Suprapubic skin (tissue), 4 donors: ENCODE data around the gene SLC39A13. TPM values are rescaled to one million over a fixed set of nuclear protein-coding genes. Genes with fewer than 3 reads are reported as not detected.
A peak's percentile ranks its signal among the peaks of the same experiment; 100 is the strongest.

ENCODE experiments used
- DNase-seq, 2 donors: peaks; one replicate each; pipeline ENCODE4 v3.0.0-alpha.2; 2019; ENCODE audit warnings: low spot score in 2 of 2
- H3K27ac ChIP-seq: fragments of 200-600 bp; sonication (generic); one replicate; pipeline ENCODE4 v1.5.1; 2019
- H3K27me3 ChIP-seq: fragments of 200-600 bp; sonication (generic); one replicate; pipeline ENCODE4 v1.5.1; 2019
- H3K36me3 ChIP-seq: fragments of 200-600 bp; sonication (generic); one replicate; pipeline ENCODE4 v1.5.1; 2019
- H3K4me1 ChIP-seq: fragments of 200-600 bp; sonication (generic); one replicate; pipeline ENCODE4 v1.5.1; 2019
- H3K4me3 ChIP-seq: fragments of 200-600 bp; sonication (generic); one replicate; pipeline ENCODE4 v1.5.1; 2019; ENCODE audit warnings: mild to moderate bottlenecking
- H3K9me3 ChIP-seq: fragments of 200-600 bp; sonication (generic); one replicate; pipeline ENCODE4 v1.5.1; 2019
- EP300 ChIP-seq: sonication (generic); formaldehyde crosslinking; IDR thresholded peaks from one replicate; pipeline ENCODE4 v1.6.1; 2017; ENCODE audit warnings: antibody characterized with exemption
- POLR2A ChIP-seq, 2 donors: fragments of 450-650 bp; IDR thresholded peaks; one replicate each; pipeline ENCODE4 v1.6.1; 2017; ENCODE audit warnings: antibody characterized with exemption in 2 of 2, mild to moderate bottlenecking in 2 of 2, moderate library complexity in 2 of 2
- POLR2AphosphoS5 ChIP-seq, 3 donors: sonication (generic); formaldehyde crosslinking; IDR thresholded peaks; one replicate each; pipeline ENCODE4 v1.6.1; 2017; ENCODE audit warnings: antibody characterized with exemption in 3 of 3
- whole genome bisulfite sequencing: methylation state at CpG from one replicate; pipeline ENCODE4 v1.1.5; 2018; 5-methylcytosine and 5-hydroxymethylcytosine counted together
- total RNA-seq, 4 donors: library from RNA; depleted of rRNA; stranded (reverse); fragments of >200 nt; gene quantifications; one replicate each; pipeline ENCODE4 v1.1.0, GENCODE V29; 2016
- TF ChIP-seq, protein P1 (sequence below), 2 donors: fragments of 200-600 bp in 1 of 2; fragments of 450-650 bp in 1 of 2; sonication (generic) in 1 of 2; IDR thresholded peaks; one replicate each; pipeline ENCODE4 v1.5.1; 2016 to 2019; ENCODE audit warnings: antibody characterized with exemption in 2 of 2, mild to moderate bottlenecking in 1 of 2, moderate library complexity in 1 of 2

The SLC39A13 gene
- total RNA-seq, 4 donors from 2014 or later: 45.5 to 53.8 (median 52.3) TPM

DNA sequence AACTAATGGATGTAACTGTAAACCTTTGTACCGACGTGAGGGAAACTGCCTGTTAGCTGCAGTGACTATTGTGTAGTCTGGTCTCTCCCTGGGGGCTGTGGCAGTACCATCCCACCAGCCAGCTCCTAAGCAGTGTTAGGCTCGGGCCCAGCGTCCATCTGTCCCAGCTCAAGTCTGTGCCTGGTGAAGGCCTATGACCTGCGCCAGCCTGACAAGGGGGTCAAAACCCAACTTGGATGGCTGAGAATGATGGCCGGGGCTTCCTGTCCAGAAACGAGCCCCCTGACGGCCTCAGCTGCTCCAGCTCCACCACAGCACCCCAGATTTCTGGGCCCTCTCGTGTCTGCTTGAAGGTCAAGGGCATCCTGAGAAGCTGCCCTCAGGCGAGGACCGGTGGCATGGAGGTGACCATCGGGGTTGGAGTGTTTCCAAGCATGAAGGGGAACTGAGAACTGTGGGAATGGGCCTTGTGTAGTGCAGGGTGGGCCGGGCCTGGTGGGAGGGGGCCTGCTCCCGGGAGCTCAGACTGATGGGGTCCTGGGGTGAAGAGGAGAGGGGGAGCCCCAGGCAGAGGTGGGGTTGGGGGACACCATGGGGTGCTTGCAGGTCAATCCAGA, 15.7 kb upstream of the SLC39A13 start:
- peak overlapping the region; percentile 89 for H3K27ac ChIP-seq
- H3K27me3 ChIP-seq: no peaks in the 10 kb centered on the region
- H3K4me3 ChIP-seq: no peak overlapping the region
- no peaks in the 10 kb centered on the region for H3K9me3 ChIP-seq
- WGBS: 66% methylated on average over 8 of the region's 14 CpGs
- no peak for TF ChIP-seq POLR2AphosphoS5 (IDR thresholded peaks at IDR 0.05)
- no peak for TF ChIP-seq EP300
- TF ChIP-seq, protein P1, sequence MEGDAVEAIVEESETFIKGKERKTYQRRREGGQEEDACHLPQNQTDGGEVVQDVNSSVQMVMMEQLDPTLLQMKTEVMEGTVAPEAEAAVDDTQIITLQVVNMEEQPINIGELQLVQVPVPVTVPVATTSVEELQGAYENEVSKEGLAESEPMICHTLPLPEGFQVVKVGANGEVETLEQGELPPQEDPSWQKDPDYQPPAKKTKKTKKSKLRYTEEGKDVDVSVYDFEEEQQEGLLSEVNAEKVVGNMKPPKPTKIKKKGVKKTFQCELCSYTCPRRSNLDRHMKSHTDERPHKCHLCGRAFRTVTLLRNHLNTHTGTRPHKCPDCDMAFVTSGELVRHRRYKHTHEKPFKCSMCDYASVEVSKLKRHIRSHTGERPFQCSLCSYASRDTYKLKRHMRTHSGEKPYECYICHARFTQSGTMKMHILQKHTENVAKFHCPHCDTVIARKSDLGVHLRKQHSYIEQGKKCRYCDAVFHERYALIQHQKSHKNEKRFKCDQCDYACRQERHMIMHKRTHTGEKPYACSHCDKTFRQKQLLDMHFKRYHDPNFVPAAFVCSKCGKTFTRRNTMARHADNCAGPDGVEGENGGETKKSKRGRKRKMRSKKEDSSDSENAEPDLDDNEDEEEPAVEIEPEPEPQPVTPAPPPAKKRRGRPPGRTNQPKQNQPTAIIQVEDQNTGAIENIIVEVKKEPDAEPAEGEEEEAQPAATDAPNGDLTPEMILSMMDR (IDR thresholded peaks at IDR 0.05): no peak
- no peak for TF ChIP-seq POLR2A (IDR thresholded peaks at IDR 0.05)
- no peaks in the 10 kb centered on the region for H3K36me3 ChIP-seq
- DNase-seq: peak in 1 of 2 donors; percentile 69
- peaks cover 37% of the 10 kb centered on the region for H3K4me1 ChIP-seq

- TF ChIP-seq EP300: no peak
- TF ChIP-seq, protein P1 (IDR thresholded peaks at IDR 0.05): no peak
- no peaks in the 10 kb centered on the region for H3K27me3 ChIP-seq
- no peaks in the 10 kb centered on the region for H3K36me3 ChIP-seq
- H3K27ac ChIP-seq: peak overlapping the region; percentile 89
- peak in 1 of 2 donors; percentile 63 for DNase-seq
- 86% methylated on average over 17 of the region's 20 CpGs for WGBS
- H3K9me3 ChIP-seq: no peaks in the 10 kb centered on the region
- peaks cover 35% of the 10 kb centered on the region for H3K4me1 ChIP-seq
- no peak overlapping the region for H3K4me3 ChIP-seq
These were observed 15.0 kb upstream of the SLC39A13 start for GRCh38 chr11:47393163-47394049.

DNA sequence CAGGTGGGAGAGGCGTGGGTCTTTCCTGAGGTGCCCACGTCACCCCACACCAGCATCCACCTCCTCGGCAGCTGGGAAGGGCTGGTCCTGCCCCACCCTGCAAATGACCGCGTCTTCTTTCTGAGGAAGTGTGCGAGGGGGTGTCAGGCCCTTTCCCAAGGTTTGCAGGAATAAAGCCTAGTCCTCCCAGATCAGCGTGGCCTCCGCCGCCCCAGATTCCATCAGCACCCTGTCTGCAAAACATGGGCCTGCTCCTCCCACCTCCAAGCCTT, 14.4 kb upstream of the SLC39A13 start:
- Histone ChIP-seq H3K4me3 (no peak overlapping the region), H3K27me3 (no peaks in the 10 kb centered on the region), H3K27ac (peak overlapping the region; percentile 89), H3K4me1 (peaks cover 31% of the 10 kb centered on the region), H3K9me3 (no peaks in the 10 kb centered on the region), H3K36me3 (no peaks in the 10 kb centered on the region)
- peak in 1 of 2 donors; percentile 56 for DNase-seq
- TF ChIP-seq EP300 (no peak), POLR2AphosphoS5 (IDR thresholded peaks at IDR 0.05) (no peak), POLR2A (IDR thresholded peaks at IDR 0.05) (no peak)
- TF ChIP-seq, protein P1 (IDR thresholded peaks at IDR 0.05): no peak
- 72% methylated on average over 9 of the region's 9 CpGs for WGBS

GRCh38 chr11:47394322-47395222, 13.8 kb upstream of the SLC39A13 start:
- H3K4me1 ChIP-seq: peaks cover 29% of the 10 kb centered on the region
- H3K4me3 ChIP-seq: peak overlapping the region; percentile 13
- H3K9me3 ChIP-seq: no peaks in the 10 kb centered on the region
- peak overlapping the region; percentile 89 for H3K27ac ChIP-seq
- H3K27me3 ChIP-seq: no peaks in the 10 kb centered on the region
- 86% methylated on average over 15 of the region's 39 CpGs for WGBS
- TF ChIP-seq POLR2AphosphoS5 (IDR thresholded peaks at IDR 0.05): no peak
- TF ChIP-seq, protein P1 (IDR thresholded peaks at IDR 0.05): no peak
- H3K36me3 ChIP-seq: no peaks in the 10 kb centered on the region
- DNase-seq: peak in 1 of 2 donors; percentile 70
